IPS-NIHi7 (cell line): ENCODE results near the gene GET4.
"Not testable (repeated sequence)": the region's sequence is repeated elsewhere in the genome, so short reads cannot be mapped to it uniquely, and the experiment has no call there.

ENCODE experiments used
- DNase-seq: peaks from one replicate; pipeline ENCODE4 v3.0.0; 2012; ENCODE audit warnings: mixed read lengths; ENCODE audit errors: extremely low spot score

The GET4 gene

GRCh38 chr7:926061-927030 lies 50.0 kb downstream of the GET4 start:
- DNase-seq, result no peak

- no peak for DNase-seq
Observed at GRCh38 chr7:927031-927671, 50.8 kb downstream of the GET4 start.

DNA sequence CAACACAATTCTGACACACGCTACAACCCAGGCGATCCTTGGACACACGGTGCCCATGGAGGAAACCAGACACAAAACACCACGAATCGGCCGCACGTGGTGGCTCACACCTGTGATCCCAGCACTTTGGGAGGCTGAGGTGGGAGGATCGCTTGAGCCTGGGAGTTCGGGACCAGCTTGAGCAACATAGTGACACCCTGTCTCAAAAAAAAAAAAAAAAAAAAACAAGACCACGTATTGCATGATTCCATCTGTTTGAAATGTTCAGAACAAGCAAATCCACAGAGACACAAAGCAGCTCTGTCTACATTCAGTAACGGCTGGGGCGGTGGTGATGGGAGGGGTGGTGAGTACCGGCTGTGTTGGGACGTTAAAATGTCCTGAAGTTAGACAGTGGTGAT lies 53.0 kb downstream of the GET4 start:
- DNase-seq, result no peak

- no peak for DNase-seq
Observed at GRCh38 chr7:930975-931758, 54.8 kb downstream of the GET4 start.

DNA sequence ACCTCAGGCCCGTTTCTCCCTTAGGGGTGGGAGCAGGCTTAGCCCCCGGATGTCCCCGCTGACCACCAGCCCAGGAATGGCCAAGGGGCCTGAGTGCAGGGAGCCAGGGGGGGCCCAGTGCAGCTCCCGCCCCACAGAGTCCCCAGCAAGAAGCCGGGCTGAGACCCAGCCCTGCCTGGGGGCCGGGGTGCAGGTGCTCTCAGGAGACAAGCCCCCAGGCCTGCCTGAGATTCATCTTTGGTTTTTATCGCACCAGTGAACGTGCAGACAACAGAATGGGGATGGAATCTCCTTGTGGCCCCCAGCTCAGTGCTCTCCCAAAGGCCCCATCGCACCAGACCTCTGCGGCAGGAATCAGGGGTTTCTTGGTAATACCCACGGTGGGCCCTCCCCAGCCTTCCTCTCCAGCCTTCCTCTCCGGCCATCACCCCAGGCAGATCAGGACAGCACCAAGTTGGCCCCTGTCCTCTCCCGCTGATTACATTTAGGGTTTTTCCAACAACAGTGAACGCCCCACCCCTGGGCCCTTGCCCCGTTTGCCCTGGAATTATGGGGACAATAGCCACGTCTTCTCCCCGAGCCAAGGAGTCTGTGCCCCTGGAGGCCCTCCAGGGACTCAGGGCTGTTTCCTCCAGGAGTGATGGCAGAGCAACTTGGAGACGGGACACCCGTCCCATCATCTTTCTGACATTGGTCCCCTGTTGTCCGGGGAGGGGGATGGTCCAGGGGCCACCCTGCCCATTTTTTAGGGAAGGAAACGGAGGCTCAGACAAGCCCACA lies 55.7 kb downstream of the GET4 start:
- no peak for DNase-seq

GRCh38 chr7:932651-932975 lies 56.3 kb downstream of the GET4 start:
- no peak for DNase-seq

DNA sequence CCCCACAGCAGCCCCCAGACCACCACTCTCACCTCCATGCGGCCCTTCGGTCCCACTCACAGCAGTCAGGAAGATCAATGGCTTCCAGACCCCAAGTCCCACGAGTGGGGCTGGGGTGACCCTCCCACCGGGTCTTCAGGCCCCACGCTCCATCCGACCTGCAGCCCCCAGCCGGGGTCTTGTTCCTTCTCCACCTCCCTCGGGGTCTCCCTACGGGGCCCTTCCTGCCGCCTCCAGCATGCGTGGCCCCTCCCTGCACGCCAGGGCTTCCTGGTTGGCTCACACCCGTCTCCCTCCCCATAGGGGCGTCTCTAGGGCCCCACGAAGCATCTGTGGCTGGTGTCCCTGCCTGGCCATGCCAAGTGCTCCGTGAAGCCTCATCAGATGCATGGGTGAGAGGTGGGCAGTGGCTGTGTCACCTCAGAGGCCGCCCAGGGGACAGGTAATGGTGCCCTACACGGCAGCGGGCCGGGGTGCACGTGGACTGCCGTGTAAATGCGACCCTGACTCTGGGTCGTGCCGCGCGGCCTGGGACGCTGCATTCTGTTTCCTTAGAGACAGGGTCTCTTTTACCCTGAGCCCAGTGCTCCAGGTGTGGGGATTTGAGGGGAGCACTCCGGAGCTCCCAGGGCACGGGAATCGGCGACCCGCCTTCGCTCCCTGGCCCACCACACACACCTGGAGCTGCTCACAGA lies 58.3 kb downstream of the GET4 start:
- no peak for DNase-seq

DNA sequence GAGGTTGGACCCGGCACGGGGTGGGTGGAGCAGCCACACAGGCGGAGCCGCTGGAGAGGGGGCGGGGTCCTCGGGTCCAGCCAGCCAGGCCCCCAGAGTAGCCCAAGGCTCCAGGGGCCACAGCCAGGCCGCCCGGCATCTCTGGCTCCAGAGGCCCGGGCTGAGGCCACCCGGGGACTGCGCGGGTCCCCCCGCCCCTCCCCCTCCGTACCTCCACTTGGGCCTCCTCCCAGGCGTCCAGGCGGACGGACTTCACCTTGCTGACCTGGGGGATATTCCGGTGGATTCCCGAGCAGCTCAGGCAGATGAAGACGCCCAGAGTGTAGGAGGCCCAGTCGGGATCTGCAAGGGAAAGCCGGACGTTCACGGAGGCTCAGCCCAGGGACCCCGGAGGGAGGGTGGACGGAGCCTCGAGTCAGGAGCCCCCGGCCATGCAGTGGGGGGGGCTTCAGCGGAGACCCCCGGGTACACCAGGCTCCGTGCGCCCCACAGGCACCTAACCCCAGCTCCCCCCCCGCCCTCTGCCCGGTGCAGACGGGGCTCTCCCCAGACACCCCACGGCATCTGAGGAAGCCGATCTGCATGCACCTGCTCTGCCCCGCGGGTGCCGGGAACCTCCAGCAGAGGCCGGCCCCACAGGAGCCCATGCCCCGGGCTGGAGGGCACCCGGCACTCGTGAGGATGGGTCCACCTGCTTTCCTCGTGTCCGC lies 59.0 kb downstream of the GET4 start:
- DNase-seq, result no peak

DNA sequence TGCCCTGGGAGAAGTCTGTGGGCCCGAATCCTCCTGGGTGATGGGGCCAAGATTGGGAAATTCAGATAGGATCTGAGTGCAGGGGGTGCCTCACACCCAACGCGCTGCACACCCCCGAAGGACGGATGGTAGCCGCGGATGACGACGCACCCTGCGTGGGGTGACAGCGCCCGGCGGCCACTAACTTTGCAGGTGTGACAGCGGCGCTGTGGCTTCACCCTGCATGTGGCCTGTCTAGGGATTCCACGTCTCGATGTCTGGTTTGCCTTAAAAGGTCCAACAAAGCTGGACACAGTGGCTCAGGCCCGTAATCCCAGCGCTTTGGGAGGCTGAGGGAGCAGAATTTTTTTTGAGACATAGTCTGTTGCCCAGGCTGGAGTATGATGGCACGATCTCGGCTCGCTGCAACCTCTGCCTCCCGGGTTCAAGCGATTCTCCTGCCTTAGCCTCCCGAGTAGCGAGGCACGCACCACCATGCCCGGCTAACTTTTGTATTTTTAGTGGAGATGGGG lies 59.6 kb downstream of the GET4 start:
- no peak for DNase-seq

DNA sequence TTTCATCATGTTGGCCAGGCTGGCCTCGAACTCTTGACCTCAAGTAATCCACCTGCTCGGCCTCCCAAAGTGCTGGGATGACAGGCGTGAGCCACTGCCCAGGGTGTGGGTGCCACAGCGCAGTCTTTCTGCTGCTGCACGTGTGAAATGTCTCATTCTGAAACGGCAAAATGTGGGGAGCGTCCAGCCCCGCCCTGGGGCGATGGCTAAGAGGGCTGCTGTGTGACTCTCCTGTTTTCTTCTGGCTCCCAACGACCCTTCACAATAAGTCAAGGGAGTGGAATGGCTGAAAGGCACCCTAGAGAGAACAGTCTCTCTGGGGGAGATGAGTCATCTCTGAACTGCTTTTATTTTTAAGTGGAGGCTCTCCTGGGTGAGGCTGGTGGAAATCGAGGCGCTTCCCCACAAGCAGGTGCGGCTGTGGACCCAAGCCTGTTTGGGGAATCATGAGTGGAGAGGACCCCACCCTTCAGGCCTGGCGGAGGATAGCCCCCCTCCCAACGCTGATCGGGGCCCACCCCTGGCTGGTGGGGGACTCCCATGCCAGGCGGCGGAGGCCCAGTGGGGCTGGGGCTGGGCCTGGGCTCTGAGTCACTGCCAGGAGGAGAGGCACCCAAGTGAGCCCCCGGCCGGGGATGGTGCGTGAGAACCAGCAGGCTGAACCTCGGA lies 60.2 kb downstream of the GET4 start:
- DNase-seq, result no peak

- no peak for DNase-seq
Observed at GRCh38 chr7:937856-938484, 61.6 kb downstream of the GET4 start.

DNA sequence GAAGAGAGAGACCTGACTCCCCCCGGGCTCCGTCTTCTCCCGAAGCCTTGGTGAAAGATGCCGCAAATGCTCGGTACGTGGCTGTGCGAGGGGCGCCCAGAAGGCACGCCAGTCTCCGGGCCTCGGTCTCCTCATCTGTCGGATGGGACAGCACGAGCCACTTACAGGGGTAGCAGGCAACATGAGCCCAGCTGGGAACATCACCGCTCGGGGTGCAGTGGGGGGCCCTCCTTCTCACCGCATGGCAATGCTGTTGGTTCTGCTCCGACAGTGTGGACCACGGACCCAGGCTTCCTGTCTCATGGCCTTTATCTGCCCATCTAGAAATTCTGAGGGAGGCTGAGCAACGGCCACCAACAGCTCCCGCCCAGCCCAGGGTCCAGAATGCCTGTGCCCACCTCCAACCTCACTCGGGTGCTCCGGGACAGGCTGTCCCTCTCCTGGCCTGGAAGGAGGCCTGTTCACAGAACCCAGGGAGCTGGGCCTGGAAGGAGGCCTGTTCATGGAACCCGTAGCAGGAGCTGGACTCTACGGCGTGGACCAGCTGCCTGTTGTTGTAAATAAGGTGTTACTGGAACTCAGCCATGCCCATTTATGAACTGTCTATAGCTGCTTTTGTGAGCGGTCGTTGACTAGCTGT lies 62.3 kb downstream of the GET4 start:
- no peak for DNase-seq

- no peak for DNase-seq
Observed at GRCh38 chr7:939843-940242, 63.5 kb downstream of the GET4 start.

DNA sequence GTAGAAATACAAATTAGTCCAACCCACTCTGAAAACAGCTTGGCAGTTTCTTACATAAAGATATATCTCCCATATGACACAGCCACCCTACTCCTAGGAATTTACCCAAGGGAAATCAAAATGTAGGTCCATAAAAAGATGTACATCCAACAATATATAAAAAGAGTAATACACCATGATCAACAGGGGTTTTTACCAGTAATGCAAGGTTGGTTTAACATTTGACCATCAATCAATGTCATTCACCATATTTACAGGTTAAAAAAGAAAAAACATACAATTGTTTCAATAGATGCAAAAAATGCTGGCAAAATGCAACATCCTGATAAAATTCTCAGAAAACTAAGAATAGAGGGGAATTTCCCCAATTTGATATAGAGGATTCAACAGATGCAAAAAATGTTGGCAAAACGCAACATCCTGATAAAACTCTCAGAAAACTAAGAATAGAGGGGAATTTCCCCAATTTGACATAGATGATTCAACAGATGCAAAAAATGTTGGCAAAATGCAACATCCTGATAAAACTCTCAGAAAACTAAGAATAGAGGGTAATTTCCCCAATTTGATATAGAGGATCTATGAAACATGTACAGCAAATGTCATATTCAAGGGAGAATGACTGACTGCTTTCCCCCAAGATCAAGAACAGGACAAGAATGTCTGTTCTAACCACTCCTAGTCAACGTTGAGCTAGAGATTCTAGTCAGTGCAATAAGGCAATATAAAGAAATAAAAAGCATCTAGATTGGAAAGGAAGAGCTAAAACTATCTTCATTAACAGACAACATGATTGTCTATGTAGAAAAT lies 64.5 kb downstream of the GET4 start:
- no peak for DNase-seq

GRCh38 chr7:943793-944192 lies 67.4 kb downstream of the GET4 start:
- DNase-seq, result not testable (repeated sequence)

DNA sequence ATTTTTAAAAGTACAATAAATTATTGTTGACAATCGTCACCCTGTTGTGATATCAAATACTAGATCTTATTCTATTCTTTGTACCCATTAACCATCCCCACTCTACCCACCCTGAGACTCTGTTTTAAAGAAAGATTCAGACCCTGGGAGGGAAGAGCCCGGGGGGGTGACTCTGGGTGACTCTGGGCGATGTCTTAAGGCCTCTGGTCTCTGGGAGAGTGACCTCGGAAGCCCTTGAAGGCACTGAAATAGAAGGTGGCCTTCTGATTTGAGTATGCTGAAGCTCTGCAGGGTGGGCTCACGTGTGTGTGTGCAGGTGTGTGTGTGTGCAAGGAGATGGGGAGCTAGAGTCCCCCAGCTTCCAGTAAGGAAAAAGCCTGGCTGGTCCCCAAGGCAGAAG lies 68.4 kb downstream of the GET4 start:
- DNase-seq, result no peak

DNA sequence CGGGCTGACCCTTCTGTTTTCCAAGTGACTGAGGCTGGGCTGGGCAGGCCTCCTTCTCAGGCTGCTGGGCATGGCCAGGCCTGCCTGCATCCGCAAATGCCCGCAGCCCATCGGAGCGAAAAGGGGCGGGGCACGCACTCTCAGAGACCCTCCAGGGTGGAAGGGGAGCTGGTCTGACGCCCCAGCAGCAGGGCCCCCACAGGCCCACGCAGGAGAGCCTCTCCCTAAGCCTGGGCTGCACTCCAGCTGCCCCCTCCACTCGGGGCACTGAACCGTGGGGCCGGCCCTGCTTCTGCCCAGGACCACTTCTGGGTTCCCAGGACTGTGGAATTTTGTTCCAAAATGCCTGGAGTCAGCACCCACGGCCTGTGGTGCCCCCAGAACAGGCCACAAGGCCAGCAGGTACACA lies 68.8 kb downstream of the GET4 start:
- DNase-seq, result no peak
